ENCODE data around the gene NR1H3.

DNA sequence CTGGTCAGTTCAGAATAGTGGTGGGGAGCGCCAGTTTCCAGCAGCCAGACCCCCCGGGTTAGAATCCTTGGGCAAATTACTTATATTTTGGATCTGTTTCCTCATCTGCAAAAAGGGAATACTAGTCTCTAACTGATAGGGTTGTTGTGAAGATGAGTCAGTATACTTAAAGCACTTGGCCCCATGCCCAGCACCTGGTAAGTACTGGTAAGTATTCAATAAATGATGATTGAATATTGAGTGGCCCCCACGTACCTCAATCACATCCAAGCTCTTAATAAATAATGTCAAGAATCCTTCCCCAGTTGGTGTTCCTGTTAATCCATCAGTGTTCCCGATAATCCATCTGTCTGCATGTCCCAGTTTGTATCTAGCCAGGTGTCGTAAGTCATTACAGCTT, 21.3 kb upstream of the NR1H3 start:
- TF ChIP-seq POLR2A (IDR thresholded peaks at IDR 0.05) = no peak
- TF ChIP-seq, protein P1, sequence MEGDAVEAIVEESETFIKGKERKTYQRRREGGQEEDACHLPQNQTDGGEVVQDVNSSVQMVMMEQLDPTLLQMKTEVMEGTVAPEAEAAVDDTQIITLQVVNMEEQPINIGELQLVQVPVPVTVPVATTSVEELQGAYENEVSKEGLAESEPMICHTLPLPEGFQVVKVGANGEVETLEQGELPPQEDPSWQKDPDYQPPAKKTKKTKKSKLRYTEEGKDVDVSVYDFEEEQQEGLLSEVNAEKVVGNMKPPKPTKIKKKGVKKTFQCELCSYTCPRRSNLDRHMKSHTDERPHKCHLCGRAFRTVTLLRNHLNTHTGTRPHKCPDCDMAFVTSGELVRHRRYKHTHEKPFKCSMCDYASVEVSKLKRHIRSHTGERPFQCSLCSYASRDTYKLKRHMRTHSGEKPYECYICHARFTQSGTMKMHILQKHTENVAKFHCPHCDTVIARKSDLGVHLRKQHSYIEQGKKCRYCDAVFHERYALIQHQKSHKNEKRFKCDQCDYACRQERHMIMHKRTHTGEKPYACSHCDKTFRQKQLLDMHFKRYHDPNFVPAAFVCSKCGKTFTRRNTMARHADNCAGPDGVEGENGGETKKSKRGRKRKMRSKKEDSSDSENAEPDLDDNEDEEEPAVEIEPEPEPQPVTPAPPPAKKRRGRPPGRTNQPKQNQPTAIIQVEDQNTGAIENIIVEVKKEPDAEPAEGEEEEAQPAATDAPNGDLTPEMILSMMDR (IDR thresholded peaks at IDR 0.05) = no peak
